T-helper 17 cell (primary cell): ENCODE data around the gene ZNF254. TPM values are rescaled to one million over a fixed set of nuclear protein-coding genes. Genes with fewer than 3 reads are reported as not detected.

Source experiments
- ATAC-seq: fragments of 150-1000 bp; cut with Tn5 transposase; 2 replicates; pipeline ENCODE4 v1.10.0; 2021; ENCODE audit warnings: mild to moderate bottlenecking, moderate library complexity
- DNase-seq, 3 donors: peaks; one replicate each; pipeline versions ENCODE4 v3.0.0 to v3.0.0-alpha.2; 2020 to 2021
- H3K9me3 ChIP-seq: one replicate; pipeline ENCODE4 v1.7.0; 2013; ENCODE audit warnings: low read length, mild to moderate bottlenecking; ENCODE audit not compliant: control insufficient read depth, poor library complexity, severe bottlenecking
- H3K27ac Mint-ChIP-seq: one replicate; pipeline ENCODE4 v1.8.0; 2022; ENCODE audit warnings: mild to moderate bottlenecking, moderate library complexity, mixed read lengths
- H3K27me3 Mint-ChIP-seq: one replicate; pipeline ENCODE4 v1.8.0; 2022; ENCODE audit warnings: mixed read lengths
- H3K36me3 Mint-ChIP-seq: one replicate; pipeline ENCODE4 v1.8.0; 2022; ENCODE audit warnings: low read depth, mixed read lengths
- H3K4me1 Mint-ChIP-seq: one replicate; pipeline ENCODE4 v1.8.0; 2022; ENCODE audit warnings: mild to moderate bottlenecking, mixed read lengths
- H3K4me3 Mint-ChIP-seq: one replicate; pipeline ENCODE4 v1.8.0; 2022; ENCODE audit warnings: mild to moderate bottlenecking, moderate library complexity, mixed read lengths
- total RNA-seq, 4 donors: library from RNA in 2 of 4; stranded (reverse) in 2 of 4; gene quantifications; one replicate each; pipeline ENCODE4 v1.2.3 and lab custom pipeline; 2022 to 2026

The ZNF254 gene
- total RNA-seq, 2 donors from 2014 or later: 8.4 to 12.0 TPM

GRCh38 chr19:24178207-24178606 is 91.2 kb downstream of the ZNF254 start:
- no peaks in the 10 kb centered on the region for H3K4me1 Mint-ChIP-seq
- peaks cover 5% of the 10 kb centered on the region for H3K36me3 Mint-ChIP-seq
- no peak for ATAC-seq
- H3K27ac Mint-ChIP-seq: no peak overlapping the region
- no peak overlapping the region for H3K4me3 Mint-ChIP-seq
- no peaks in the 10 kb centered on the region for H3K27me3 Mint-ChIP-seq
- no peak for DNase-seq
- H3K9me3 ChIP-seq: no peaks in the 10 kb centered on the region

Other genes starting within 250 kb of the ZNF254 start
- 1 to 10 TPM; 2.8 to 3.3 TPM for gene ZNF726, start 172.3 kb upstream of the ZNF254 start, total RNA-seq